ENCODE measurements around the gene TMEM207.

- TF ChIP-seq YY1 (IDR thresholded peaks at IDR 0.05) (no peak), CTCF (IDR thresholded peaks at IDR 0.05; ENCODE audit: low read depth, low read length, missing input control) (no peak), GABPA (IDR thresholded peaks at IDR 0.05 in 1 of 2, conservative IDR thresholded peaks at IDR 0.05 in 1 of 2) (no peak)
Observed at GRCh38 chr3:190499122-190499521, 49.4 kb upstream of the TMEM207 start.
